ENCODE results near the gene MST1.

DNA sequence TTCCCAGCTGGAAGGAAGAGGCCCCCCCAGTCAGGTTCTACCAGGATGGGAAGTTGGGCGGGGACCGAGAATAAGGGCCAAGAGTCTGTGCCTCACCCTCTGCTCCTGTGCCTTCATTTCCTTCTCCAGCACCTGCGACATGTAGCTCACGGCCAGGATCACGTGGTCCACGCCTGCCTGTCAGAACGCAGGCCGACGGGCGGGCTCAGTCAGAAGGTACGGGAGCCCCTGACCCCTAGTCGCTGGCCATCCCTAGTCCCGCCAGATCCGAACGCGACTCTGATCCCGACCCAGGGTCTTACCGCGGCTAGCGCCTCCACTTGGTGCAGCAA is 34.0 kb upstream of the MST1 start:
- peak; percentile 51 for TF ChIP-seq POLR2A (IDR thresholded peaks at IDR 0.05; ENCODE audit: low read depth, low read length)
- TF ChIP-seq TAF1 (IDR thresholded peaks at IDR 0.05; ENCODE audit: borderline replicate concordance, low read depth, low read length) = no peak
- peak; percentile 62; the same call in 1 of the 2 replicates for TF ChIP-seq POLR2AphosphoS5 (IDR thresholded peaks at IDR 0.05; ENCODE audit: low read depth, low read length)
